PC-3 (cell line): ENCODE results near the gene YAF2. TPM values are rescaled to one million over a fixed set of nuclear protein-coding genes. Genes with fewer than 3 reads are reported as not detected.

Source experiments
- ATAC-seq: fragments of 200-7000 bp; cut with Tn5 transposase; 2 replicates; pipeline ENCODE4 v1.9.1; 2020; ENCODE audit warnings: mild to moderate bottlenecking, moderate library complexity
- BruUV-seq: library from RNA; stranded (reverse); fragments of 400-500 nt; replicated peaks from 2 replicates; lab custom pipeline; 2021; lab: Mats Ljungman, UMichigan
- CTCF ChIA-PET: fragments of 300-600 bp; sonication (Branson Sonifier 250); formaldehyde crosslinking; loops from one replicate; lab custom pipeline; 2022; ENCODE audit warnings: antibody characterized with exemption; lab: Charles Lee
- POLR2A ChIA-PET: fragments of 300-600 bp; sonication (Branson Sonifier 250); formaldehyde crosslinking; loops from one replicate; lab custom pipeline; 2022; ENCODE audit warnings: antibody characterized with exemption; ENCODE audit not compliant: unreplicated experiment; lab: Charles Lee
- DNase-seq: peaks from one replicate; pipeline ENCODE4 v3.0.0-alpha.2; 2015
- H2AFZ ChIP-seq: fragments of 300-600 bp; sonication (generic); 2 replicates; pipeline ENCODE4 v1.6.0; 2016; ENCODE audit warnings: antibody characterized with exemption, low read length
- H3F3A ChIP-seq: fragments of 300-600 bp; sonication (generic); one replicate; pipeline ENCODE4 v1.6.0; 2017; ENCODE audit warnings: antibody characterized with exemption, low read length, control low read depth, mild to moderate bottlenecking; ENCODE audit not compliant: unreplicated experiment
- H3K27ac ChIP-seq: fragments of 300-600 bp; sonication (generic); 2 replicates; pipeline ENCODE4 v1.5.1; 2016; ENCODE audit warnings: mild to moderate bottlenecking, low read length
- H3K27me3 ChIP-seq: fragments of 300-600 bp; sonication (generic); 2 replicates; pipeline ENCODE4 v1.6.1; 2016; ENCODE audit warnings: low read length, mixed read lengths
- H3K36me3 ChIP-seq: fragments of 300-600 bp; sonication (generic); 2 replicates; pipeline ENCODE4 v1.6.1; 2016; ENCODE audit warnings: low read depth, mixed run types, low read length, mixed read lengths
- H3K4me1 ChIP-seq: fragments of 300-600 bp; sonication (generic); 2 replicates; pipeline ENCODE4 v1.5.1; 2016; ENCODE audit warnings: low read length; ENCODE audit not compliant: insufficient read depth
- H3K4me2 ChIP-seq: fragments of 300-600 bp; sonication (generic); 2 replicates; pipeline ENCODE4 v1.6.0; 2016; ENCODE audit warnings: low read length
- H3K4me3 ChIP-seq: fragments of 300-600 bp; sonication (generic); 2 replicates; pipeline ENCODE4 v1.5.1; 2016; ENCODE audit warnings: mild to moderate bottlenecking, low read length, mixed read lengths
- H3K79me2 ChIP-seq: fragments of 300-600 bp; sonication (generic); 2 replicates; pipeline ENCODE4 v1.6.1; 2017; ENCODE audit warnings: low read length, mixed read lengths
- H3K9ac ChIP-seq: fragments of 300-600 bp; sonication (generic); 2 replicates; pipeline ENCODE4 v1.6.0; 2016; ENCODE audit warnings: mild to moderate bottlenecking, low read length
- H3K9me2 ChIP-seq: fragments of 300-600 bp; sonication (generic); replicated peaks from 2 replicates; pipeline ENCODE4 v1.6.1; 2016; ENCODE audit warnings: mixed run types, low read length, mixed read lengths
- H3K9me3 ChIP-seq: fragments of 300-600 bp; sonication (generic); 2 replicates; pipeline ENCODE4 v1.6.1; 2016; ENCODE audit warnings: low read length, mixed read lengths
- H4K20me1 ChIP-seq: fragments of 300-600 bp; sonication (generic); 2 replicates; pipeline ENCODE4 v1.6.1; 2016; ENCODE audit warnings: low read length, mixed read lengths
- EZH2 ChIP-seq: fragments of 300-600 bp; sonication (generic); IDR thresholded peaks from one replicate; pipeline ENCODE4 v1.6.1; 2017; ENCODE audit warnings: antibody characterized with exemption, mild to moderate bottlenecking, low read length; ENCODE audit not compliant: unreplicated experiment
- EZH2phosphoT487 ChIP-seq: fragments of 300-600 bp; sonication (generic); IDR thresholded peaks from 2 replicates; pipeline ENCODE4 v1.6.1; 2018; ENCODE audit warnings: mild to moderate bottlenecking, antibody characterized with exemption, low read length, borderline replicate concordance
- intact Hi-C: fragments of 100-400 bp; cut with micrococcal nuclease; formaldehyde crosslinking; loops from 2 replicates; pipeline ENCODE4 v1.9.0; 2023
- total RNA-seq: library from RNA; depleted of rRNA; stranded (reverse); fragments of >200 nt; gene quantifications from 2 replicates; pipeline ENCODE4 v1.2.3, GENCODE V29; 2014; rRNA removed
- TF ChIP-seq, protein P1 (sequence below): fragments of 300-600 bp; sonication (generic); conservative IDR thresholded peaks from 2 replicates; pipeline ENCODE4 v1.5.1; 2017; ENCODE audit warnings: antibody characterized with exemption, low read depth, mild to moderate bottlenecking, low read length

The YAF2 gene
- total RNA-seq, 1 experiment from 2014 or later: 6.8 TPM

DNA sequence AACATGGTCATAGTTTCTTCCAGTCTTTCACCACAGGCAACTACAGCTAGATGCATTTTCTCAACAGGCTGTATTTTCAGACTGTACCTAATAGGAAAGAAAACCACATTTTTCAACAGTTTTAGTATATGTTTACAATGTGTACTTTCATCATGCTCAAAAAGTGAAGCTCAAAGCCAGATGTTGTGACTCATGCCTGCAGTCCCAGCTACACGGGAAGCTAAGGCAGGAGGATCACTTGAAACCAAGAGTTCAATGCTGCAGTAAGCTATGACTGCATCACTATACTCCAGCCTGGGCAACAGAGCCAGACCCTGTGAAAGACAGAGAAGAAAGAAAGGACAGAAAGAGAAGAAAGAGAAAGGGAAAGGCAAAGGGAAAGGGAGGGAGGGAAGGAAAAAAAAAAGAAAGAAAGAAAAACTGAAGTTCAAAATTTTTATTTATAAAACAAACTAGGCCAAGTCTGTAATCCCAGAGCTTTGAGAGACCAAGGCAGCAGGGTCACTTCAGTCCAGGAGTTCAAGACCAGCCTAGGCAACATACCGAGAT is 118.9 kb downstream of the YAF2 start:
- H3K27ac ChIP-seq: no peak overlapping the region
- DNase-seq: peak; percentile 29
- POLR2A ChIA-PET: no interaction called here

DNA sequence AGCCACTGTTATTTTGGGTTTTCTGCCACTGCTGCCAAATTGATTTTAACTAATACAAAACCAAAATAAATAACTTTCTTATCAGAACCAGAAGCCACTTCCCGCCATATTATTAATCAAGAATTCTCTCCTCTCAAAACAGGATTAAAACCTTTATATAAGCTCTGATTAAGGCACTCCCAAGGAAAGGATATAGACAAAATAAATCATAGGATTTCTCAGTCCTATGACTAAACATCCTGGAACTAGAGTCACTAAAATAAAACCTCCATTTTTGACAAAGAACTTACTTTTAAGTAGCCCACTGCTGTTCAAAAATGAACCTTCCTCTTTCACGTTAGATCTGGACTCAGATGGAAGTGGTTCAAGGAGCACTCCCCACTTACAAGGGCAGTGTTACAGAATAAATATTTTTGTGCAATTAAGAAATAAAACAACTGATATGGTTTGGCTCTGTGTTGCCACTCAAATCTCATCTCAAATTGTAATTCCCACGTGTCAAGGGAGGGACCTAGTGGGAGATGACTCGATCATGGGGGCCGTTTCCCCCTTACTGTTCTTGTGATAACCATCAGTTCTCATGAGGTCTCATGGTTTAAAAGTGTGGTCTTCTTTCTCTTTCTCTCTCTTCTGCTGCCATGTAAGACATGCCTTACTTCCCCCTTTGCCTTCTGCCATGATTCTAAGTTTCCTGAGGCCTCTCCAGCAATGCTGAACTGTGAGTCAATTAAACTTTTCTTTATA is 119.7 kb downstream of the YAF2 start:
- no TSS peak for BruUV-seq
- intact Hi-C loops: no loop called here

More for the DNA sequence above, 118.9 kb downstream of the YAF2 start:
- Histone ChIP-seq H3F3A (no peaks in the 10 kb centered on the region), H3K4me2 (no peak overlapping the region), H3K4me3 (no peak overlapping the region), H3K9me2 (no peaks in the 10 kb centered on the region), H3K27me3 (no peaks in the 10 kb centered on the region), H2AFZ (no peak overlapping the region), H4K20me1 (no peaks in the 10 kb centered on the region), H3K36me3 (peaks cover 8% of the 10 kb centered on the region; the same call in 1 of the 2 replicates), H3K9me3 (no peaks in the 10 kb centered on the region), H3K9ac (no peak overlapping the region), H3K79me2 (peaks cover 26% of the 10 kb centered on the region), H3K4me1 (no peaks in the 10 kb centered on the region)
- BruUV-seq: no TSS peak
- no peak for TF ChIP-seq EZH2phosphoT487
- TF ChIP-seq EZH2: no peak
- TF ChIP-seq, protein P1, sequence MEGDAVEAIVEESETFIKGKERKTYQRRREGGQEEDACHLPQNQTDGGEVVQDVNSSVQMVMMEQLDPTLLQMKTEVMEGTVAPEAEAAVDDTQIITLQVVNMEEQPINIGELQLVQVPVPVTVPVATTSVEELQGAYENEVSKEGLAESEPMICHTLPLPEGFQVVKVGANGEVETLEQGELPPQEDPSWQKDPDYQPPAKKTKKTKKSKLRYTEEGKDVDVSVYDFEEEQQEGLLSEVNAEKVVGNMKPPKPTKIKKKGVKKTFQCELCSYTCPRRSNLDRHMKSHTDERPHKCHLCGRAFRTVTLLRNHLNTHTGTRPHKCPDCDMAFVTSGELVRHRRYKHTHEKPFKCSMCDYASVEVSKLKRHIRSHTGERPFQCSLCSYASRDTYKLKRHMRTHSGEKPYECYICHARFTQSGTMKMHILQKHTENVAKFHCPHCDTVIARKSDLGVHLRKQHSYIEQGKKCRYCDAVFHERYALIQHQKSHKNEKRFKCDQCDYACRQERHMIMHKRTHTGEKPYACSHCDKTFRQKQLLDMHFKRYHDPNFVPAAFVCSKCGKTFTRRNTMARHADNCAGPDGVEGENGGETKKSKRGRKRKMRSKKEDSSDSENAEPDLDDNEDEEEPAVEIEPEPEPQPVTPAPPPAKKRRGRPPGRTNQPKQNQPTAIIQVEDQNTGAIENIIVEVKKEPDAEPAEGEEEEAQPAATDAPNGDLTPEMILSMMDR: no peak
- intact Hi-C loops: no loop called here
- CTCF ChIA-PET: interaction anchor here (0.5 to 1.0 kb wide), 4 partner anchors 181 to 1165 kb away, joined by 3 to 5 read pairs (median 4); no protein-coding TSS in a partner anchor
- ATAC-seq: peak; percentile 74

DNA sequence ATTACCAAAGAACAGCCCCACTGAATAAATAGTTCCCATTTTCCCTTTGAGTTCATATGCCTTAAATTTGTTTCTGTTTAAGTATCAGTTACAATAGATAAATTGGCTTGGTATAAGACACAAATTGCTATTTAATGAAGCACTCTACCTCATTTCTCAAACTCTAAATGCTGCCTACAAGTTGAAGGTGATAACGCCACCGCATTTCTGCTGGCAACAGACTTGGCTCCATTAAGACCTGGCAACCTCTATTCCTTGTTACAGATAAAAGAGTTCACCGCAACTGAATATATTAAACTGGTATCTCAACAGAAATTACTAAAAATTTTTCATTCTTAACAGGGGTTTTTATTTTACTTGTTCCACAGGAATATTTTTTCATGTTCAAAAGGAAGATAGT is 129.0 kb downstream of the YAF2 start:
- no peaks in the 10 kb centered on the region for H3K79me2 ChIP-seq
- intact Hi-C loops: loop anchor here (10.0 kb wide), 1 partner anchor 84 kb away; no protein-coding TSS in a partner anchor
- H3K27ac ChIP-seq: no peak overlapping the region
- H3K36me3 ChIP-seq: 0 out of 2 replicates have a peak, but pooled peaks cover 6% of the 10 kb centered on the region
- no peak overlapping the region for H3K4me2 ChIP-seq
- POLR2A ChIA-PET: no interaction called here
- H3F3A ChIP-seq: no peaks in the 10 kb centered on the region
- DNase-seq (no peak), ATAC-seq (no peak)
- no peaks in the 10 kb centered on the region for H3K9me2 ChIP-seq
- H3K9me3 ChIP-seq: no peaks in the 10 kb centered on the region
- CTCF ChIA-PET: no interaction called here
- no TSS peak for BruUV-seq
- no peaks in the 10 kb centered on the region for H3K4me1 ChIP-seq
- no peaks in the 10 kb centered on the region for H4K20me1 ChIP-seq
- H3K27me3 ChIP-seq: no peaks in the 10 kb centered on the region
- H3K9ac ChIP-seq: no peak overlapping the region
- no peak overlapping the region for H3K4me3 ChIP-seq
- no peak overlapping the region for H2AFZ ChIP-seq
- TF ChIP-seq EZH2: no peak

More for the DNA sequence above, 119.7 kb downstream of the YAF2 start:
- Histone ChIP-seq H2AFZ (no peak overlapping the region), H3K4me3 (no peak overlapping the region), H3F3A (no peaks in the 10 kb centered on the region), H4K20me1 (no peaks in the 10 kb centered on the region), H3K9ac (no peak overlapping the region), H3K9me3 (no peaks in the 10 kb centered on the region), H3K4me1 (no peaks in the 10 kb centered on the region), H3K27ac (no peak overlapping the region), H3K4me2 (no peak overlapping the region), H3K27me3 (no peaks in the 10 kb centered on the region), H3K79me2 (peaks cover 26% of the 10 kb centered on the region), H3K9me2 (no peaks in the 10 kb centered on the region), H3K36me3 (peaks cover 8% of the 10 kb centered on the region; the same call in 1 of the 2 replicates)
- ATAC-seq (no peak), DNase-seq (no peak)
- no peak for TF ChIP-seq EZH2
- TF ChIP-seq EZH2phosphoT487: no peak
- POLR2A ChIA-PET: no interaction called here
- CTCF ChIA-PET: no interaction called here

Other genes with a start within 250 kb of the YAF2 start
- 5.1 and 10.9 TPM in 2 replicates for gene GXYLT1, start 93.4 kb downstream of the YAF2 start, total RNA-seq
- gene ZCRB1, start 87.8 kb upstream of the YAF2 start, total RNA-seq: 29.7 and 33.9 TPM in 2 replicates
- gene PPHLN1, start 87.9 kb upstream of the YAF2 start, total RNA-seq: 67.6 and 82.0 TPM in 2 replicates